Progenitor cell of endocrine pancreas (in vitro differentiated cells): ENCODE data around the gene SYVN1. TPM values are rescaled to one million over a fixed set of nuclear protein-coding genes. Genes with fewer than 3 reads are reported as not detected.
A peak's percentile ranks its signal among the peaks of the same experiment; 100 is the strongest.

Experiments used
- DNase-seq: peaks from one replicate; pipeline ENCODE4 v3.0.0; 2021; ENCODE audit warnings: low spot score; ENCODE audit not compliant: unreplicated experiment
- H3K27ac Mint-ChIP-seq: 2 replicates; pipeline ENCODE4 v1.8.0; 2021; ENCODE audit warnings: mild to moderate bottlenecking, moderate library complexity, mixed read lengths
- H3K27me3 Mint-ChIP-seq: 2 replicates; pipeline ENCODE4 v1.8.0; 2021; ENCODE audit warnings: mixed read lengths
- H3K36me3 Mint-ChIP-seq: 2 replicates; pipeline ENCODE4 v1.8.0; 2022; ENCODE audit warnings: mixed read lengths; ENCODE audit not compliant: insufficient read depth
- H3K4me1 Mint-ChIP-seq: 2 replicates; pipeline ENCODE4 v1.8.0; 2021; ENCODE audit warnings: low read depth, mixed read lengths
- H3K4me3 Mint-ChIP-seq: 2 replicates; pipeline ENCODE4 v1.8.0; 2021; ENCODE audit warnings: low read depth, mild to moderate bottlenecking, moderate library complexity, mixed read lengths
- H3K9me3 Mint-ChIP-seq: 2 replicates; pipeline ENCODE4 v1.8.0; 2021; ENCODE audit warnings: low read depth, mixed read lengths
- CTCF ChIP-seq: fragments of 200-600 bp; sonication (generic); IDR thresholded peaks from one replicate; pipeline ENCODE4 v1.5.0; 2021; ENCODE audit warnings: antibody characterized with exemption, mild to moderate bottlenecking; ENCODE audit not compliant: unreplicated experiment
- long read RNA-seq: library from polyadenylated mRNA; unstranded; transcript quantifications from one replicate; pipeline ENCODE4 v2.0.0, GENCODE V29; 2020
- total RNA-seq: library from RNA; stranded (reverse); gene quantifications from 2 replicates; pipeline ENCODE4 v1.2.1, GENCODE V29; 2021

Gene SYVN1
- 48.4 and 49.0 TPM in 2 replicates for total RNA-seq
- long read RNA-seq = 0 reads

DNA sequence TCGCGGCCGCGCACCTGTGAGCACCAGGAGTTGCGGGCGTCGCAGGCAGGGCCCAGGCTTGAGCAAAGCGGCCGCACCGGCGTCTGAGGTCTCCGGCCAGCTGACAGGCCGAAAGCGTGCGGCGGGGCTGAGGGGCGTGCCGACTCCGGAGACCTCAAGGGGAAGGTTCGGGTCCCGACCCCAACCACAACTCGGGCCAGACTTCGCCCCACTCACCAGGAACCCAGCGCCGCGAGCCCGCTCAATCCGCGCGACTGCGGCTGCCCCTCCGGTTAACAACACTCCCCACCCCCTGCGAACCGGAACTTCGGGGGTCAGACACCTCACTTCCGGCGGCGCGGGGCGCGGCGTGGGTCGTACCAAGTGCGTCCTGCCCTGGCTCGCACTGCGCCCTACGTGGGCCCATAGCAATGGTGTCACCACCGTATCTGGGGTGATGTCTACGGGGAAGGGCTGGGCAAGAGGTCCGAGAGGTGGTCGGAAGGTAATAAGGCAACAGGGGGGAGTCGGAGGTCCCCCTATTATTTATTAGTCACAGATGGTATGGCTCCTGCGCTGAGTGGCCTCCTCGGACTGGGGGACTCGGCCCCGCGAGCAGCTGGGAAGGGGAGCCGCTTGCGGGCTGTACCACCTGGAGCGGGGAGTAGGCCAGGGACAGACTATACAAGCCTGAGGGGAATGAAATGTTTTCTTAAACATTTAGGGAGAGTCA is at the start of gene SYVN1:
SYVN1 (minus strand) TSS at position 280 of the 712 bp plus-strand sequence. CDS start 918 bp downstream, outside the sequence.
- peak; percentile 74 for DNase-seq
- no peaks in the 10 kb centered on the region for H3K9me3 Mint-ChIP-seq
- peaks cover 20% of the 10 kb centered on the region for H3K4me1 Mint-ChIP-seq
- H3K36me3 Mint-ChIP-seq = peaks cover 4% of the 10 kb centered on the region
- H3K27me3 Mint-ChIP-seq = no peaks in the 10 kb centered on the region
- peak within 1 kb of the TSS; percentile 100 for H3K27ac Mint-ChIP-seq
- no peak for TF ChIP-seq CTCF
- H3K4me3 Mint-ChIP-seq = peak within 1 kb of the TSS; percentile 98

DNA sequence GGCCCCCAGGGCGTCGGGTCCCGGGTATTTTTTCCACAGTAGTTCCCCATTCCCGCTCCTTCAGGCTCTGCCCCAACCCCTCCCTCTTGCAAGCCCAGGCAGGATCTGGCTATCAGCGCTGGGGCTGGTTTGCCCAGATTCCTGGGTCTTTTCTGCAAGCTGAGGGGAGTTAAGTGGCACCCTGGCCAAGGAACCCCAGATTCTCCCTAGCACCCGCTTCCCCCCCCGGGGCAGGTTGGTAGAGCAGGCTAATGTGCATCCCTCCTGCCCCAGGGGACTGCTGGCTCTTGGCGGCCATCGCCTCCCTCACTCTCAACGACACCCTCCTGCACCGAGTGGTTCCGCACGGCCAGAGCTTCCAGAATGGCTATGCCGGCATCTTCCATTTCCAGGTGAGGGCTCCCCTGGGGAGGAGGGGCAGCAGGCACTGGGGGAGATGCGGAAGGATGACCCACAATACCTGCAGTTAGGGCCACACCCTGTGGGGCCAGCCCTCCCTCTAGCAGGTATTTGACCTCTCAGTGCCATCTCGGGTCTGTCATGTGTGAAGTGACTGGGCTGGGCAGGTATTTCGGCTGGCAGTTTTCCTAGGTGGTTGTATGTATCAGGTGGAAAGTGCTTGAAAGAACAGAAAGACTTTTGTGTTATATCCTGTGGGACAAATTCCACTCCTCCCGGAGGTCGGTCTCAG is 49.0 kb upstream of the SYVN1 start:
- Mint-ChIP-seq H3K36me3 (peaks cover 12% of the 10 kb centered on the region), H3K27ac (peak overlapping the region; percentile 82), H3K4me1 (peaks cover 17% of the 10 kb centered on the region), H3K9me3 (no peaks in the 10 kb centered on the region), H3K27me3 (no peaks in the 10 kb centered on the region), H3K4me3 (peak overlapping the region; percentile 92)
- no peak for TF ChIP-seq CTCF
- DNase-seq = no peak

DNA sequence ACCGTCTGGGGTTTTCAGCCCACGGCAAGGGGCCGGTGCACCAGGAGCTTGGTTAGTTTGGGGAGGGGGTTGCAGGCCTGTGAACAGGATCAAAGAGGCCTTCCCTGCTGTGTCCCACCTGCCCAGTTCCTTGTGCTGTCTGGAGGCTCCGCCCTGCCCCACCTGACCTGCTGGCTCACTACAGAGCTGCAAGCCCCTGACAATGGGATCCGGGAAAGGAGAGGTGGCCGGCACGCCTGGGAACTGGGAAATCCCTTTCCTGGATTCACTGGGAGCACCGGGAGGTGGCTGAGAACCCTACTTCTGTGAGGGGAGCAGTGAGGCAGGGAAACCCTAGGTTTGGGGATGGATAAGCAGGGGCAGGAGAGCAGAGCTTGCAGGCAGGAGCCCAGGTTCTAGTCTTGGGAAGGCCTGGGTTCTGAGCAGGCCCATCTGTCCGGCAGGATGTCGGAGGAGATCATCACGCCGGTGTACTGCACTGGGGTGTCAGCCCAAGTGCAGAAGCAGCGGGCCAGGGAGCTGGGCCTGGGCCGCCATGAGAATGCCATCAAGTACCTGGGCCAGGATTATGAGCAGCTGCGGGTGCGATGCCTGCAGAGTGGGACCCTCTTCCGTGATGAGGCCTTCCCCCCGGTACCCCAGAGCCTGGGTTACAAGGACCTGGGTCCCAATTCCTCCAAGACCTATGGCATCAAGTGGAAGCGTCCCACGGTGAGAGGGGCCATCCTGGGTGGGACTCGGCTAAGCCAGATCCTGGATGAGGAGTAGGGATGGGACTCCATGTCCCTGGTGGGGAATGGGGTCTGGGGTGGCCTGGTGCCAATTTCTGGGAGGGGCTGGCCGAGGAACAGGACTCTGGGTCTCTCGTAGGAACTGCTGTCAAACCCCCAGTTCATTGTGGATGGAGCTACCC is 48.2 kb upstream of the SYVN1 start:
- Mint-ChIP-seq H3K27ac (peak overlapping the region; percentile 96), H3K27me3 (no peaks in the 10 kb centered on the region), H3K9me3 (no peaks in the 10 kb centered on the region), H3K4me1 (peaks cover 17% of the 10 kb centered on the region), H3K36me3 (peaks cover 12% of the 10 kb centered on the region), H3K4me3 (peak overlapping the region; percentile 92)
- no peak for TF ChIP-seq CTCF
- DNase-seq = peak; percentile 39

GRCh38 chr11:65181569-65182257 is 47.4 kb upstream of the SYVN1 start, which contains the start of gene CAPN1:
Gene CAPN1 (plus strand): TSS chr11:65181928. CDS start chr11:65182702, 774 bp downstream.
- no peaks in the 10 kb centered on the region for H3K9me3 Mint-ChIP-seq
- peak within 1 kb of the TSS; percentile 96 for H3K27ac Mint-ChIP-seq
- peak within 1 kb of the TSS; percentile 92 for H3K4me3 Mint-ChIP-seq
- TF ChIP-seq CTCF = no peak
- DNase-seq = peak; percentile 35
- no peaks in the 10 kb centered on the region for H3K27me3 Mint-ChIP-seq
- H3K36me3 Mint-ChIP-seq = peaks cover 9% of the 10 kb centered on the region
- peaks cover 17% of the 10 kb centered on the region for H3K4me1 Mint-ChIP-seq
